ENCODE measurements around the gene GSDME.
"Not testable (repeated sequence)": the region's sequence is repeated elsewhere in the genome, so short reads cannot be mapped to it uniquely, and the experiment has no call there.

GSDME gene

GRCh38 chr7:24738577-24738976 is 18.7 kb downstream of the GSDME start:
- no peak for TF ChIP-seq CTCF (conservative IDR thresholded peaks at IDR 0.05; ENCODE audit: control insufficient read depth, insufficient read depth, low read depth, low read length)
- no peak overlapping the region for H3K4me3 ChIP-seq (ENCODE audit: control insufficient read depth, low read depth, low read length)
- no peak for DNase-seq (ENCODE audit: low read depth)

- no peak for DNase-seq (ENCODE audit: low read depth)
- H3K4me3 ChIP-seq (ENCODE audit: control insufficient read depth, low read depth, low read length), result no peak overlapping the region
- TF ChIP-seq CTCF (conservative IDR thresholded peaks at IDR 0.05; ENCODE audit: control insufficient read depth, insufficient read depth, low read depth, low read length), result no peak
Observed at GRCh38 chr7:24737281-24737680, 20.0 kb downstream of the GSDME start.

- DNase-seq (ENCODE audit: low read depth); H3K4me3 ChIP-seq (ENCODE audit: control insufficient read depth, low read depth, low read length): not testable (repeated sequence)
Observed at GRCh38 chr7:24735594-24735993, 21.7 kb downstream of the GSDME start.

- H3K4me3 ChIP-seq (ENCODE audit: control insufficient read depth, low read depth, low read length), result no peak overlapping the region
- no peak for TF ChIP-seq CTCF (conservative IDR thresholded peaks at IDR 0.05; ENCODE audit: control insufficient read depth, insufficient read depth, low read depth, low read length)
- DNase-seq (ENCODE audit: low read depth), result no peak
Observed at GRCh38 chr7:24734306-24734705, 23.0 kb downstream of the GSDME start.

- DNase-seq (ENCODE audit: low read depth), result no peak
- H3K4me3 ChIP-seq (ENCODE audit: control insufficient read depth, low read depth, low read length), result no peak overlapping the region
- TF ChIP-seq CTCF (conservative IDR thresholded peaks at IDR 0.05; ENCODE audit: control insufficient read depth, insufficient read depth, low read depth, low read length), result no peak
Observed at GRCh38 chr7:24733414-24734060, 23.7 kb downstream of the GSDME start.

- TF ChIP-seq CTCF (conservative IDR thresholded peaks at IDR 0.05; ENCODE audit: control insufficient read depth, insufficient read depth, low read depth, low read length), result no peak
- DNase-seq (ENCODE audit: low read depth), result peak; percentile 76
- H3K4me3 ChIP-seq (ENCODE audit: control insufficient read depth, low read depth, low read length), result no peak overlapping the region
Observed at GRCh38 chr7:24732646-24733413, 24.4 kb downstream of the GSDME start.

GRCh38 chr7:24731313-24731712 is 26.0 kb downstream of the GSDME start:
- no peak for DNase-seq (ENCODE audit: low read depth)
- no peak for TF ChIP-seq CTCF (conservative IDR thresholded peaks at IDR 0.05; ENCODE audit: control insufficient read depth, insufficient read depth, low read depth, low read length)
- no peak overlapping the region for H3K4me3 ChIP-seq (ENCODE audit: control insufficient read depth, low read depth, low read length)

Data from fibroblast of mammary gland (primary cell).